Activated B cell treated with CpG ODN at 0.5 μM for 24 hours (primary cell): ENCODE results near the gene PTPRT. TPM values are rescaled to one million over a fixed set of nuclear protein-coding genes. Genes with fewer than 3 reads are reported as not detected.

Experiments used
- ATAC-seq: fragments of 200-7000 bp; cut with Tn5 transposase; one replicate; pipeline ENCODE4 v1.10.0; 2021; ENCODE audit warnings: low read depth, mild to moderate bottlenecking, moderate library complexity
- CTCF ChIA-PET: fragments of 350-600 bp; sonication (Branson Sonifier 250); formaldehyde crosslinking; loops from one replicate; lab custom pipeline; 2021; ENCODE audit warnings: antibody characterized with exemption; lab: Charles Lee
- POLR2A ChIA-PET: fragments of 350-600 bp; sonication (Branson Sonifier 250); formaldehyde crosslinking; loops from one replicate; lab custom pipeline; 2021; ENCODE audit warnings: antibody characterized with exemption; lab: Charles Lee
- DNase-seq: peaks from one replicate; pipeline ENCODE4 v3.0.0; 2022
- H3K27ac Mint-ChIP-seq: one replicate; pipeline ENCODE4 v1.8.0; 2020; ENCODE audit warnings: mixed read lengths
- H3K27me3 Mint-ChIP-seq: one replicate; pipeline ENCODE4 v1.8.0; 2021; ENCODE audit warnings: mixed read lengths
- H3K36me3 Mint-ChIP-seq: one replicate; pipeline ENCODE4 v1.8.0; 2021; ENCODE audit warnings: low read depth, mixed read lengths
- H3K4me1 Mint-ChIP-seq: one replicate; pipeline ENCODE4 v1.8.0; 2021; ENCODE audit warnings: mixed read lengths
- H3K4me3 Mint-ChIP-seq: one replicate; pipeline ENCODE4 v1.8.0; 2020; ENCODE audit warnings: mild to moderate bottlenecking, mixed read lengths
- H3K9me3 Mint-ChIP-seq: one replicate; pipeline ENCODE4 v1.8.0; 2020; ENCODE audit warnings: mixed read lengths
- CTCF ChIP-seq: fragments of 200-600 bp; IDR thresholded peaks from one replicate; pipeline ENCODE4 v1.8.0; 2022; ENCODE audit warnings: antibody characterized with exemption, mild to moderate bottlenecking
- intact Hi-C: fragments of 100-400 bp; cut with micrococcal nuclease; formaldehyde crosslinking; loops from one replicate; pipeline ENCODE4 v1.15.1; 2024
- total RNA-seq: library from RNA; stranded (reverse); gene quantifications from 2 replicates; pipeline ENCODE4 v1.2.3, GENCODE V29; 2022

The PTPRT gene
- total RNA-seq, 1 donor from 2014 or later, result not detected

- H3K27me3 Mint-ChIP-seq, result no peaks in the 10 kb centered on the region
- no peaks in the 10 kb centered on the region for H3K9me3 Mint-ChIP-seq
- CTCF ChIA-PET, result no interaction called here
- H3K27ac Mint-ChIP-seq, result no peak overlapping the region
- H3K4me3 Mint-ChIP-seq, result no peak overlapping the region
- POLR2A ChIA-PET, result no interaction called here
- no peaks in the 10 kb centered on the region for H3K4me1 Mint-ChIP-seq
- H3K36me3 Mint-ChIP-seq, result no peaks in the 10 kb centered on the region
- intact Hi-C loops, result no loop called here
- no peak for ATAC-seq
- no peak for DNase-seq
- TF ChIP-seq CTCF, result no peak
Observed at GRCh38 chr20:42267793-42268384, 921.8 kb downstream of the PTPRT start.

- ChIA-PET CTCF (no interaction called here), POLR2A (no interaction called here)
- no peaks in the 10 kb centered on the region for H3K36me3 Mint-ChIP-seq
- no peaks in the 10 kb centered on the region for H3K27me3 Mint-ChIP-seq
- no peak for ATAC-seq
- H3K4me1 Mint-ChIP-seq, result no peaks in the 10 kb centered on the region
- DNase-seq, result no peak
- H3K27ac Mint-ChIP-seq, result no peak overlapping the region
- no peaks in the 10 kb centered on the region for H3K9me3 Mint-ChIP-seq
- intact Hi-C loops, result no loop called here
- no peak for TF ChIP-seq CTCF
- H3K4me3 Mint-ChIP-seq, result no peak overlapping the region
Observed at GRCh38 chr20:42261766-42262270, 927.9 kb downstream of the PTPRT start.

- Mint-ChIP-seq H3K36me3 (no peaks in the 10 kb centered on the region), H3K27me3 (no peaks in the 10 kb centered on the region), H3K9me3 (no peaks in the 10 kb centered on the region), H3K27ac (no peak overlapping the region), H3K4me3 (no peak overlapping the region), H3K4me1 (no peaks in the 10 kb centered on the region)
- TF ChIP-seq CTCF, result no peak
- intact Hi-C loops, result no loop called here
- ChIA-PET POLR2A (no interaction called here), CTCF (no interaction called here)
- ATAC-seq (no peak), DNase-seq (no peak)
Observed at GRCh38 chr20:42260184-42260583, 929.5 kb downstream of the PTPRT start.

GRCh38 chr20:42259389-42259788 is 930.3 kb downstream of the PTPRT start:
- H3K4me1 Mint-ChIP-seq, result no peaks in the 10 kb centered on the region
- ChIA-PET POLR2A (no interaction called here), CTCF (no interaction called here)
- no peaks in the 10 kb centered on the region for H3K9me3 Mint-ChIP-seq
- no peaks in the 10 kb centered on the region for H3K36me3 Mint-ChIP-seq
- TF ChIP-seq CTCF, result no peak
- no peaks in the 10 kb centered on the region for H3K27me3 Mint-ChIP-seq
- intact Hi-C loops, result no loop called here
- no peak overlapping the region for H3K4me3 Mint-ChIP-seq
- ATAC-seq (no peak), DNase-seq (no peak)
- no peak overlapping the region for H3K27ac Mint-ChIP-seq

- intact Hi-C loops, result no loop called here
Observed at GRCh38 chr20:42258564-42259302, 931.0 kb downstream of the PTPRT start.

More at GRCh38 chr20:42258564-42259302, 931.0 kb downstream of the PTPRT start:
- ChIA-PET CTCF (no interaction called here), POLR2A (no interaction called here)
- H3K9me3 Mint-ChIP-seq, result no peaks in the 10 kb centered on the region
- H3K36me3 Mint-ChIP-seq, result no peaks in the 10 kb centered on the region
- no peaks in the 10 kb centered on the region for H3K27me3 Mint-ChIP-seq
- H3K27ac Mint-ChIP-seq, result no peak overlapping the region
- H3K4me1 Mint-ChIP-seq, result no peaks in the 10 kb centered on the region
- ATAC-seq, result no peak
- no peak for TF ChIP-seq CTCF
- DNase-seq, result no peak
- H3K4me3 Mint-ChIP-seq, result no peak overlapping the region
